Measurements from ENCODE around the gene SPO11.

Gene SPO11

DNA sequence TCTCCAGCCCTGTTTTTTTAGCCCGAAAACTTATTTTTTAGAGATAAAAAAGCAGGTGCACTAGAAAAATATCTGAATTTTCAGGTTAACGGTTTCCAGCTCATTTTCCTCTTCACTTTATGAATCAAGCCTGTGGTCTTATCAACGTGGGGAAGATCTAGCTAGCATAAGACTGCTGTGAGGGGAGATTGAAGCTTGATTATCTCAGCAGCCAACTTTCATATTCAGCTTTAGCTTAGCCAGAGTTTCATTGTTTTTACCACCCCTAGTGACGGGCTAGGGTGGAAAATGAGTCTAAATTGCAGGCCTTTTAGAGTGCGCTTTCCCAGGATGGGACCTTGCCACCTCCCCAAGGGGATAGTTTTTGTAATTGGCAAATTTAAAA lies 49.7 kb downstream of the SPO11 start:
- TF ChIP-seq ZFX (IDR thresholded peaks at IDR 0.05; ENCODE audit: borderline replicate concordance) (no peak), CTCF (IDR thresholded peaks at IDR 0.05) (no peak)
- no peak overlapping the region for H3K27ac ChIP-seq

- TF ChIP-seq CTCF (IDR thresholded peaks at IDR 0.05) (no peak), ZFX (IDR thresholded peaks at IDR 0.05; ENCODE audit: borderline replicate concordance) (no peak)
- no peak overlapping the region for H3K27ac ChIP-seq
These were observed 50.6 kb downstream of the SPO11 start for GRCh38 chr20:57380081-57380750.

GRCh38 chr20:57381596-57382503 lies 52.2 kb downstream of the SPO11 start:
- no peak overlapping the region for H3K27ac ChIP-seq
- TF ChIP-seq ZFX (IDR thresholded peaks at IDR 0.05; ENCODE audit: borderline replicate concordance) = no peak
- peak; percentile 95 for TF ChIP-seq CTCF (IDR thresholded peaks at IDR 0.05)

GRCh38 chr20:57382516-57382915 lies 52.9 kb downstream of the SPO11 start:
- TF ChIP-seq ZFX (IDR thresholded peaks at IDR 0.05; ENCODE audit: borderline replicate concordance) (no peak), CTCF (IDR thresholded peaks at IDR 0.05) (no peak)
- no peak overlapping the region for H3K27ac ChIP-seq

DNA sequence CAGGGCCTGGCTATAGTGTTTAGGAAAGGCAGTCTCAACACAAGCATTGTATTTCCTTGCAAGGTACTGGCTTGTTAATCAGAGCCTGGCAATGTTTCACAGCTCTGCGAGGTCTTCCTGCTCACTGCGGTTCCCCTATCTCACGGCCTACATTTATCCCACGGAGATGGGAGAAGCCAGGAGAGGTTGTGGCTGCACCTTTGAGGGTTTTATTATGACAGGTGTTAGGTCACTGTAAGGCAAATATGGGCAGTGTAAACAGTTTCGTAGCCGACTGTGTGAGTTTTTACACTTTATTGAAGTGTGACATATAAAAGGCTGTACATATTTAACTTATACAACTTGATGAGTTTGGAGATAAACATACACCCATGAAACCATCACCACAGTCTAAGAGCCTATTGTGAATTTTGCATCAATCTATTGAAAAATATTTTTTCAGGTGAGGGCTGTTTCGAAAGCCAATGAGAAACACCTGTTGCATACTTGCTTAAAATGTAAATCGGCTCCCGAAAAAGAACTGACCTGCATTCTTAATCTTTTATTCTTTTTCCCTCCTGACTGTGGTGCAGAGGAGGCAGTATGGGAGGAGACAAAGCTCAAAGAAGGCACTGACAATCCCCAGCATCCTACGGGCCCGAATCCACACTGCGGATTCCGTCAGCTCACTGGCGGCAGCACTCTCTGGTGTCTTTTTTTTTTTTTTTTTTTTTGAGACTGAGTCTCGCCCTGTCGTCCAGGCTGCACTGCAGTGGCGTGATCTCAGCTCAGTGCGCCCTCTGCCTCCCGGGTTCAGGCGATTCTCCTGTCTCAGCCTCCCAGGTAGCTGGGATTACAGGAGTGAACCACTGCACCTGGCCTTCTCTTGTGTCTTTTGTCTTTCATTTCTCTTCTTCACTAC lies 54.1 kb downstream of the SPO11 start:
- TF ChIP-seq CTCF (IDR thresholded peaks at IDR 0.05) = no peak
- TF ChIP-seq ZFX (IDR thresholded peaks at IDR 0.05; ENCODE audit: borderline replicate concordance) = no peak
- H3K27ac ChIP-seq = no peak overlapping the region

DNA sequence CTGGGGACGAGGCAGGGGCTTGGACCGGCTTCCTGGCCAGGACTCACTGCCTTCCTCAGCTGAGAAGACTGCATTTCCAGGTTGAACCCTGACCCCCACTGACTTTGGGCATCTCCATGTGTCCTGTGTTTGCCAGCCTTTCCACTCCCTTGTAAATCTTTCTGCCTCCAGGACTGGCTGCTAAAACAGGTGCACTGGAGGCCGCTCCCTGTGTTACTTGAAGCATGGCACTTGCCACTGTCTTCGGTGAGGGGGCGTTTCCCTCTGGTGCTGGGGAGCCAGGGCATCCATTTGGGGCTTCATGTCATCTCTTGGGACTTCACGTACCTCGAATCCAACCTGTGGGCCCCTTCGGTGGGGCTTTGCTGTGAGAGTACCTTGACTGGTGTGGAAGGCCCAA lies 54.9 kb downstream of the SPO11 start:
- H3K27ac ChIP-seq = no peak overlapping the region
- TF ChIP-seq ZFX (IDR thresholded peaks at IDR 0.05; ENCODE audit: borderline replicate concordance) (no peak), CTCF (IDR thresholded peaks at IDR 0.05) (no peak)

Measured in 22Rv1 (cell line).